Liver (tissue), 9 donors: ENCODE data around the gene CDH4. TPM values are rescaled to one million over a fixed set of nuclear protein-coding genes. Genes with fewer than 3 reads are reported as not detected.
"Not testable (repeated sequence)": the region's sequence is repeated elsewhere in the genome, so short reads cannot be mapped to it uniquely, and the experiment has no call there.

Experiments
- DNase-seq: peaks from one replicate; pipeline ENCODE4 v3.0.0-alpha.2; 2017; ENCODE audit warnings: low spot score
- H3K27ac ChIP-seq, 2 donors: one replicate each; pipeline ENCODE4 v1.7.0; 2013; ENCODE audit warnings: inconsistent platforms in 2 of 2, low read length in 2 of 2, control low read depth in 1 of 2, low read depth in 1 of 2, mild to moderate bottlenecking in 1 of 2
- H3K27me3 ChIP-seq, 4 donors: one replicate each; pipeline versions ENCODE4 v1.6.1 to v1.7.0; 2013; ENCODE audit warnings: low read length in 3 of 4, inconsistent platforms in 1 of 4, mild to moderate bottlenecking in 1 of 4, moderate library complexity in 1 of 4; ENCODE audit not compliant: control insufficient read depth in 4 of 4, insufficient read depth in 4 of 4
- H3K36me3 ChIP-seq, 4 donors: one replicate each; pipeline versions ENCODE4 v1.6.1 to v1.7.0; 2013; ENCODE audit warnings: low read length in 3 of 4, mild to moderate bottlenecking in 3 of 4, low read depth in 1 of 4, moderate library complexity in 1 of 4; ENCODE audit not compliant: control insufficient read depth in 4 of 4, insufficient read depth in 3 of 4
- H3K4me1 ChIP-seq, 4 donors: one replicate each; pipeline versions ENCODE4 v1.6.1 to v1.7.0; 2013; ENCODE audit warnings: low read length in 3 of 4, mild to moderate bottlenecking in 3 of 4, moderate library complexity in 1 of 4; ENCODE audit not compliant: control insufficient read depth in 4 of 4, insufficient read depth in 4 of 4
- H3K4me3 ChIP-seq, 3 donors: one replicate each; pipeline versions ENCODE4 v1.6.1 to v1.7.0; 2013; ENCODE audit warnings: low read length in 3 of 3, control low read depth in 1 of 3, low read depth in 1 of 3, mild to moderate bottlenecking in 1 of 3
- H3K9ac ChIP-seq, 2 donors: one replicate each; pipeline ENCODE4 v1.7.0; 2013; ENCODE audit warnings: low read length in 2 of 2, mild to moderate bottlenecking in 2 of 2, moderate library complexity in 2 of 2, control low read depth in 1 of 2, low read depth in 1 of 2
- H3K9me3 ChIP-seq, 4 donors: one replicate each; pipeline versions ENCODE4 v1.6.1 to v1.7.0; 2013; ENCODE audit warnings: low read length in 3 of 4; ENCODE audit not compliant: control insufficient read depth in 4 of 4
- FOXA1 ChIP-seq: IDR thresholded peaks from 2 replicates; pipeline ENCODE4 v1.6.1; 2016; ENCODE audit warnings: antibody characterized with exemption
- FOXA2 ChIP-seq: IDR thresholded peaks from 2 replicates; pipeline ENCODE4 v1.6.1; 2016; ENCODE audit warnings: antibody characterized with exemption
- GABPA ChIP-seq, 2 donors: IDR thresholded peaks in 1 of 2; conservative IDR thresholded peaks in 1 of 2; 2 replicates each; pipeline ENCODE4 v1.6.1; 2016; ENCODE audit warnings: antibody characterized with exemption in 2 of 2, mild to moderate bottlenecking in 1 of 2, moderate library complexity in 1 of 2
- HNF4A ChIP-seq, 2 donors: conservative IDR thresholded peaks; 2 replicates each; pipeline ENCODE4 v1.6.1; 2016; ENCODE audit warnings: antibody characterized with exemption in 2 of 2, mild to moderate bottlenecking in 2 of 2
- JUND ChIP-seq, 2 donors: IDR thresholded peaks; 2 replicates each; pipeline ENCODE4 v1.6.1; 2016; ENCODE audit warnings: antibody characterized with exemption in 2 of 2
- NR2F2 ChIP-seq: IDR thresholded peaks from 2 replicates; pipeline ENCODE4 v1.6.1; 2016; ENCODE audit warnings: antibody characterized with exemption
- RAD21 ChIP-seq, 2 donors: IDR thresholded peaks; 2 replicates each; pipeline ENCODE4 v1.6.1; 2016; ENCODE audit warnings: antibody characterized with exemption in 2 of 2, mild to moderate bottlenecking in 2 of 2
- RXRA ChIP-seq, 2 donors: IDR thresholded peaks; 2 replicates each; pipeline ENCODE4 v1.6.1; 2017 to 2018; ENCODE audit warnings: antibody characterized with exemption in 2 of 2, mild to moderate bottlenecking in 1 of 2
- SP1 ChIP-seq: IDR thresholded peaks from 2 replicates; pipeline ENCODE4 v1.6.1; 2018; ENCODE audit warnings: antibody characterized with exemption, mild to moderate bottlenecking
- TAF1 ChIP-seq: conservative IDR thresholded peaks from 2 replicates; pipeline ENCODE4 v1.6.1; 2016; ENCODE audit warnings: antibody characterized with exemption, mild to moderate bottlenecking
- YY1 ChIP-seq: IDR thresholded peaks from 2 replicates; pipeline ENCODE4 v1.6.1; 2016; ENCODE audit warnings: antibody characterized with exemption, mild to moderate bottlenecking
- WGBS: extraction: QIAGEN DNeasy Blood & Tissue Kit; methylation state at CpG from one replicate; pipeline ENCODE4 v1.1.7; 2013; 5-methylcytosine and 5-hydroxymethylcytosine counted together
- polyA plus RNA-seq, 2 donors: library from polyadenylated mRNA; stranded (reverse) in 1 of 2; unstranded in 1 of 2; fragments of 200-250 nt in 1 of 2; fragments of >200 nt in 1 of 2; fragmentation: Nextera tagmentation in 1 of 2; extraction: Ambion mirVana in 1 of 2; gene quantifications; one replicate each; pipeline versions ENCODE4 v1.2.1 to v1.2.3, GENCODE V29; 2013 to 2015
- total RNA-seq, 2 donors: library from RNA; depleted of rRNA; stranded (reverse); fragments of >200 nt; gene quantifications; one replicate each; pipeline ENCODE4 v1.2.3, GENCODE V29; 2014
- TF ChIP-seq, protein P1 (sequence below): IDR thresholded peaks from 2 replicates; pipeline ENCODE4 v1.6.1; 2016; ENCODE audit warnings: antibody characterized with exemption
- TF ChIP-seq, protein P2 (sequence below): fragments of 150-350 bp; IDR thresholded peaks from 2 replicates; pipeline ENCODE4 v1.5.1; 2017; ENCODE audit warnings: improper control_type of control experiment, low read depth, low read length; ENCODE audit not compliant: missing input control
- TF ChIP-seq, protein P3 (sequence below): IDR thresholded peaks from 2 replicates; pipeline ENCODE4 v1.6.1; 2016; ENCODE audit warnings: antibody characterized with exemption
- TF ChIP-seq, protein P4 (sequence below): IDR thresholded peaks from 2 replicates; pipeline ENCODE4 v1.6.1; 2016; ENCODE audit warnings: antibody characterized with exemption, mild to moderate bottlenecking
- donor health status: healthy.
- donor health status: healthy.
- donor health status: healthy.
- donor health status: healthy.
- donor health status: healthy.

The CDH4 gene
- total and polyA plus RNA-seq, 4 donors, result 0.03 to 0.25 (median 0.19) TPM; not detected in 1

DNA sequence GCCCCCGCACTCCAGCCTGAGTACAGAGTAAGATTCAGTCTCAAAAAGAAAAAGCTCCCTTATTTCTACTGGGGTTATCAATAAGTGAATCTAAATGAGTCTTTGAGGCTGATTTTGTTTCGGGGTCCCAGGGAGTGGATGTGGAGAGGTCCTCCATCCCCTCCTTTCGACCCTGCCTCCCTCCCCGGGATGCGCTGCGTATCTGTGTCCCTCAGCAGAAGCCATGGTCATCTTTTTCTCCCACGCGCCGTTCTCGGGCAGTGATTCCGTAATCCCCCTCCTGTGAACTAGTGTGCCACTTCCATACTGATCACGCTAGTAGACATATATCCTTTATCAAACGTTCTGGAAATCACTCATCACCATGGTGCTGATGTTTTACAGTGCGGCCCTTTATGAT lies 152.9 kb downstream of the CDH4 start:
- 88% methylated on average over 14 of the region's 14 CpGs for WGBS
- TF ChIP-seq, protein P1, sequence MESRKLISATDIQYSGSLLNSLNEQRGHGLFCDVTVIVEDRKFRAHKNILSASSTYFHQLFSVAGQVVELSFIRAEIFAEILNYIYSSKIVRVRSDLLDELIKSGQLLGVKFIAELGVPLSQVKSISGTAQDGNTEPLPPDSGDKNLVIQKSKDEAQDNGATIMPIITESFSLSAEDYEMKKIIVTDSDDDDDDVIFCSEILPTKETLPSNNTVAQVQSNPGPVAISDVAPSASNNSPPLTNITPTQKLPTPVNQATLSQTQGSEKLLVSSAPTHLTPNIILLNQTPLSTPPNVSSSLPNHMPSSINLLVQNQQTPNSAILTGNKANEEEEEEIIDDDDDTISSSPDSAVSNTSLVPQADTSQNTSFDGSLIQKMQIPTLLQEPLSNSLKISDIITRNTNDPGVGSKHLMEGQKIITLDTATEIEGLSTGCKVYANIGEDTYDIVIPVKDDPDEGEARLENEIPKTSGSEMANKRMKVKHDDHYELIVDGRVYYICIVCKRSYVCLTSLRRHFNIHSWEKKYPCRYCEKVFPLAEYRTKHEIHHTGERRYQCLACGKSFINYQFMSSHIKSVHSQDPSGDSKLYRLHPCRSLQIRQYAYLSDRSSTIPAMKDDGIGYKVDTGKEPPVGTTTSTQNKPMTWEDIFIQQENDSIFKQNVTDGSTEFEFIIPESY, result no peak
- TF ChIP-seq TAF1 (no peak), FOXA2 (no peak)
- TF ChIP-seq, protein P2, sequence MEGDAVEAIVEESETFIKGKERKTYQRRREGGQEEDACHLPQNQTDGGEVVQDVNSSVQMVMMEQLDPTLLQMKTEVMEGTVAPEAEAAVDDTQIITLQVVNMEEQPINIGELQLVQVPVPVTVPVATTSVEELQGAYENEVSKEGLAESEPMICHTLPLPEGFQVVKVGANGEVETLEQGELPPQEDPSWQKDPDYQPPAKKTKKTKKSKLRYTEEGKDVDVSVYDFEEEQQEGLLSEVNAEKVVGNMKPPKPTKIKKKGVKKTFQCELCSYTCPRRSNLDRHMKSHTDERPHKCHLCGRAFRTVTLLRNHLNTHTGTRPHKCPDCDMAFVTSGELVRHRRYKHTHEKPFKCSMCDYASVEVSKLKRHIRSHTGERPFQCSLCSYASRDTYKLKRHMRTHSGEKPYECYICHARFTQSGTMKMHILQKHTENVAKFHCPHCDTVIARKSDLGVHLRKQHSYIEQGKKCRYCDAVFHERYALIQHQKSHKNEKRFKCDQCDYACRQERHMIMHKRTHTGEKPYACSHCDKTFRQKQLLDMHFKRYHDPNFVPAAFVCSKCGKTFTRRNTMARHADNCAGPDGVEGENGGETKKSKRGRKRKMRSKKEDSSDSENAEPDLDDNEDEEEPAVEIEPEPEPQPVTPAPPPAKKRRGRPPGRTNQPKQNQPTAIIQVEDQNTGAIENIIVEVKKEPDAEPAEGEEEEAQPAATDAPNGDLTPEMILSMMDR, result no peak

DNA sequence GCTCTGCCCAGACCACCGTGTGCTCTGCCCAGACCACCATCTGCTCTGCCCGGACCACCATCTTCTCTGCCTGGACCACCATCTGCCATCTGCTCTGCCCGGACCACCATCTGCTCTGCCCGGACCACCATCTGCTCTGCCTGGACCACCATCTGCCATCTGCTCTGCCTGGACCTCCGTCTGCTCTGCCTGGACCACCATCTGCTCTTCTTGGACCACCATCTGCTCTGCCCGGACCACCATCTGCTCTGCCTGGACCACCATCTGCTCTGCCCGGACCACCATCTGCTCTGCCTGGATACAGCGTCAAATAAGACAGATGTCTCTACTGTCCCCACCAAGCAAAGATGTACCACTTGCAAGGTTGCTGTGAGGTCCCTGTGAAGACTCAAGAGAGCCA lies 154.7 kb downstream of the CDH4 start:
- H3K27me3 ChIP-seq, H3K27ac ChIP-seq, DNase-seq, H3K9ac ChIP-seq, H3K4me3 ChIP-seq, H3K9me3 ChIP-seq, H3K36me3 ChIP-seq, H3K4me1 ChIP-seq: not testable (repeated sequence)
- 92% methylated on average over 8 of the region's 8 CpGs for WGBS

More for the DNA sequence above, 152.9 kb downstream of the CDH4 start:
- H3K9me3 ChIP-seq, result peaks cover 0 to 4% (median 1%) of the 10 kb centered on the region in 4 donors
- H3K36me3 ChIP-seq, result no peaks in the 10 kb centered on the region
- no peak for DNase-seq
- no peaks in the 10 kb centered on the region for H3K4me1 ChIP-seq
- no peak overlapping the region for H3K27ac ChIP-seq
- no peaks in the 10 kb centered on the region for H3K27me3 ChIP-seq
- no peak overlapping the region for H3K9ac ChIP-seq
- no peak overlapping the region for H3K4me3 ChIP-seq

DNA sequence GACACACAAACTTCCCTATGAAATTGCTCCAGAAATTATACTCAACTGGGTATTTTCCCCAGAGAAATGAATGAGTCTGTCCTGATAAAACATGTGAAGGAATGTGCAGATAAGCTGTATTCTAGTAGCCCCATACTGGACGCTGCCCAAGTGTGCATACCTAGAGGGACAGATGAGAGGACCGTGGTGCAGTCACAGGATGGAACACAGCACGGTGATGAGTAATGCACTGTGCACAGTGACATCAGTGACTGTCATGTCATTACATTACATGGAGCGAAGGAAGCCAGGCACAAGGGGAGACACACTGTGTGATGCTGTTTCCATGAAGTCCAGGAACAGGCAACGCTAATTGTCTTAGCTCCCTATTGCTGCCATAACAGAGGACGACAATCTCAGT lies 155.5 kb downstream of the CDH4 start:
- 82% methylated on average over 6 of the region's 6 CpGs for WGBS
- no peaks in the 10 kb centered on the region for H3K9me3 ChIP-seq
- H3K4me1 ChIP-seq, result no peaks in the 10 kb centered on the region
- no peaks in the 10 kb centered on the region for H3K27me3 ChIP-seq
- TF ChIP-seq FOXA2, result no peak
- TF ChIP-seq SP1, result no peak
- TF ChIP-seq, protein P3, sequence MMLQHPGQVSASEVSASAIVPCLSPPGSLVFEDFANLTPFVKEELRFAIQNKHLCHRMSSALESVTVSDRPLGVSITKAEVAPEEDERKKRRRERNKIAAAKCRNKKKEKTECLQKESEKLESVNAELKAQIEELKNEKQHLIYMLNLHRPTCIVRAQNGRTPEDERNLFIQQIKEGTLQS, result no peak
- TF ChIP-seq JUND (IDR thresholded peaks at IDR 0.05), result no peak
- TF ChIP-seq, protein P2, result no peak
- TF ChIP-seq YY1, result no peak
- TF ChIP-seq, protein P4, sequence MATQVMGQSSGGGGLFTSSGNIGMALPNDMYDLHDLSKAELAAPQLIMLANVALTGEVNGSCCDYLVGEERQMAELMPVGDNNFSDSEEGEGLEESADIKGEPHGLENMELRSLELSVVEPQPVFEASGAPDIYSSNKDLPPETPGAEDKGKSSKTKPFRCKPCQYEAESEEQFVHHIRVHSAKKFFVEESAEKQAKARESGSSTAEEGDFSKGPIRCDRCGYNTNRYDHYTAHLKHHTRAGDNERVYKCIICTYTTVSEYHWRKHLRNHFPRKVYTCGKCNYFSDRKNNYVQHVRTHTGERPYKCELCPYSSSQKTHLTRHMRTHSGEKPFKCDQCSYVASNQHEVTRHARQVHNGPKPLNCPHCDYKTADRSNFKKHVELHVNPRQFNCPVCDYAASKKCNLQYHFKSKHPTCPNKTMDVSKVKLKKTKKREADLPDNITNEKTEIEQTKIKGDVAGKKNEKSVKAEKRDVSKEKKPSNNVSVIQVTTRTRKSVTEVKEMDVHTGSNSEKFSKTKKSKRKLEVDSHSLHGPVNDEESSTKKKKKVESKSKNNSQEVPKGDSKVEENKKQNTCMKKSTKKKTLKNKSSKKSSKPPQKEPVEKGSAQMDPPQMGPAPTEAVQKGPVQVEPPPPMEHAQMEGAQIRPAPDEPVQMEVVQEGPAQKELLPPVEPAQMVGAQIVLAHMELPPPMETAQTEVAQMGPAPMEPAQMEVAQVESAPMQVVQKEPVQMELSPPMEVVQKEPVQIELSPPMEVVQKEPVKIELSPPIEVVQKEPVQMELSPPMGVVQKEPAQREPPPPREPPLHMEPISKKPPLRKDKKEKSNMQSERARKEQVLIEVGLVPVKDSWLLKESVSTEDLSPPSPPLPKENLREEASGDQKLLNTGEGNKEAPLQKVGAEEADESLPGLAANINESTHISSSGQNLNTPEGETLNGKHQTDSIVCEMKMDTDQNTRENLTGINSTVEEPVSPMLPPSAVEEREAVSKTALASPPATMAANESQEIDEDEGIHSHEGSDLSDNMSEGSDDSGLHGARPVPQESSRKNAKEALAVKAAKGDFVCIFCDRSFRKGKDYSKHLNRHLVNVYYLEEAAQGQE, result no peak
- TF ChIP-seq, protein P1, result no peak
- TF ChIP-seq GABPA (IDR thresholded peaks at IDR 0.05 in 1 of 2, conservative IDR thresholded peaks at IDR 0.05 in 1 of 2), result no peak
- no peak for TF ChIP-seq FOXA1
- TF ChIP-seq RXRA (IDR thresholded peaks at IDR 0.05), result no peak
- TF ChIP-seq NR2F2, result no peak
- TF ChIP-seq HNF4A (conservative IDR thresholded peaks at IDR 0.05), result no peak
- TF ChIP-seq RAD21 (IDR thresholded peaks at IDR 0.05), result no peak
- no peak overlapping the region for H3K9ac ChIP-seq
- H3K36me3 ChIP-seq, result no peaks in the 10 kb centered on the region
- no peak overlapping the region for H3K27ac ChIP-seq
- no peak for DNase-seq
- H3K4me3 ChIP-seq, result no peak overlapping the region
